ENCODE measurements around the gene ZMAT5. TPM values are rescaled to one million over a fixed set of nuclear protein-coding genes. Genes with fewer than 3 reads are reported as not detected.

ZMAT5 gene
- polyA plus RNA-seq, 3 donors: 27.1 to 79.4 (median 59.3) TPM

DNA sequence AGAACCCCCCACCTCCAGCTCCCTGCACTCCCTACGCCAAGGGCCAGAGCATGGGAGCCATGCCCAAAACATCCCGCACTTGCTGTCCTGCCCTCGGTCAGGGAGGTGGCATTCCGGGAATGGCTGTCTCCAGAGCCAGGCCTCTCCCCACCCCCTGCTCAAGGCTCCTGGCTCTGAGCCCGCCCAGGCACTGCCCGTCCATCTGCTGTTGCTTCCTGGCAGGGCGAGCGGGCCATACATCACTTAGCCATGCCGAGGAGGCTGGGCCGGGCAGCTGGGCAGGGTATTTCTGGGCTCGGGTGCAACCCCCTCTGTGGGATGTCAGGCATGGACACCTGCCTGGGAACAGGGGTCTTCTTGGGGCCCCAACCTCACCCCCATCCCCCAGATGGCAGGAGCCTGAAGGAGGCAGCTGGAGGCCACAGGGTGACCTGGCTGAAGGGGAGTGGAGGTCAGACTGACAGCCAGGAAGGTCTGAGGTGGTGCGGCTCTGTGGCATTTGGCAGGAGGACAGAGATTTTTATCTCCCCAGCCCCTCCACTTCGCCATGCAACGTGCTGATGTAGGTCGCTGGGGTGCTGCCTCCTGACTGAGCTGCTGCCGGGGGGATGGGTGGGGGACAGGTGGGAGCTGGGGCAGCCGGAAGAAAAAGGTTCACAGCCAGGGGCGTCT lies 55.7 kb downstream of the ZMAT5 start:
- Mint-ChIP-seq H3K9me3 (peaks cover 0 to 2% (median 0%) of the 10 kb centered on the region in 7 donors), H3K27ac (no peak overlapping the region), H3K27me3 (ENCODE audit: low read depth in 3 of 3) (peaks cover 18 to 39% (median 25%) of the 10 kb centered on the region in 3 donors), H3K36me3 (no peaks in the 10 kb centered on the region), H3K4me3 (no peak overlapping the region), H3K4me1 (no peaks in the 10 kb centered on the region)
- no peak overlapping the region for H3K9ac ChIP-seq (ENCODE audit: insufficient read depth, low read length, poor library complexity, severe bottlenecking)
- intact Hi-C loops (cut with micrococcal nuclease): no loop called here
- no peak for DNase-seq
- no peaks in the 10 kb centered on the region for H3K36me3 ChIP-seq (replicated peaks in 1 of 2; ENCODE audit: control insufficient read depth in 1 of 2, insufficient read depth in 2 of 2, low read length in 2 of 2)
- no peaks in the 10 kb centered on the region for H4K20me1 ChIP-seq (ENCODE audit: insufficient read depth, low read length)
- no peaks in the 10 kb centered on the region for H3K4me1 ChIP-seq (ENCODE audit: control insufficient read depth in 1 of 2, insufficient read depth in 2 of 2, low read length in 2 of 2)
- no peak overlapping the region for H2AFZ ChIP-seq (ENCODE audit: insufficient read depth, low read depth, low read length, poor library complexity, severe bottlenecking)
- no peaks in the 10 kb centered on the region for H3K27me3 ChIP-seq (ENCODE audit: control insufficient read depth in 2 of 2, insufficient read depth in 2 of 2, low read length in 2 of 2)
- no peak overlapping the region for H3K4me2 ChIP-seq (replicated peaks; ENCODE audit: extremely low read depth, low read length, poor library complexity, severe bottlenecking)
- H3K79me2 ChIP-seq (ENCODE audit: insufficient read depth, low read length): no peaks in the 10 kb centered on the region
- no peaks in the 10 kb centered on the region for H3K9me3 ChIP-seq (replicated peaks in 1 of 2; ENCODE audit: control insufficient read depth in 1 of 2, insufficient read depth in 1 of 2, low read length in 2 of 2)
- no peak overlapping the region for H3K4me3 ChIP-seq (replicated peaks in 1 of 3; ENCODE audit: low read depth in 2 of 3, low read length in 3 of 3)
- 91% methylated on average over 7 of the region's 18 CpGs for WGBS (ENCODE audit: insufficient coverage)
- TF ChIP-seq, protein P1, sequence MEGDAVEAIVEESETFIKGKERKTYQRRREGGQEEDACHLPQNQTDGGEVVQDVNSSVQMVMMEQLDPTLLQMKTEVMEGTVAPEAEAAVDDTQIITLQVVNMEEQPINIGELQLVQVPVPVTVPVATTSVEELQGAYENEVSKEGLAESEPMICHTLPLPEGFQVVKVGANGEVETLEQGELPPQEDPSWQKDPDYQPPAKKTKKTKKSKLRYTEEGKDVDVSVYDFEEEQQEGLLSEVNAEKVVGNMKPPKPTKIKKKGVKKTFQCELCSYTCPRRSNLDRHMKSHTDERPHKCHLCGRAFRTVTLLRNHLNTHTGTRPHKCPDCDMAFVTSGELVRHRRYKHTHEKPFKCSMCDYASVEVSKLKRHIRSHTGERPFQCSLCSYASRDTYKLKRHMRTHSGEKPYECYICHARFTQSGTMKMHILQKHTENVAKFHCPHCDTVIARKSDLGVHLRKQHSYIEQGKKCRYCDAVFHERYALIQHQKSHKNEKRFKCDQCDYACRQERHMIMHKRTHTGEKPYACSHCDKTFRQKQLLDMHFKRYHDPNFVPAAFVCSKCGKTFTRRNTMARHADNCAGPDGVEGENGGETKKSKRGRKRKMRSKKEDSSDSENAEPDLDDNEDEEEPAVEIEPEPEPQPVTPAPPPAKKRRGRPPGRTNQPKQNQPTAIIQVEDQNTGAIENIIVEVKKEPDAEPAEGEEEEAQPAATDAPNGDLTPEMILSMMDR (IDR thresholded peaks at IDR 0.05): no peak
- no peak overlapping the region for H3K27ac ChIP-seq (ENCODE audit: low read depth in 1 of 2, low read length in 2 of 2)

DNA sequence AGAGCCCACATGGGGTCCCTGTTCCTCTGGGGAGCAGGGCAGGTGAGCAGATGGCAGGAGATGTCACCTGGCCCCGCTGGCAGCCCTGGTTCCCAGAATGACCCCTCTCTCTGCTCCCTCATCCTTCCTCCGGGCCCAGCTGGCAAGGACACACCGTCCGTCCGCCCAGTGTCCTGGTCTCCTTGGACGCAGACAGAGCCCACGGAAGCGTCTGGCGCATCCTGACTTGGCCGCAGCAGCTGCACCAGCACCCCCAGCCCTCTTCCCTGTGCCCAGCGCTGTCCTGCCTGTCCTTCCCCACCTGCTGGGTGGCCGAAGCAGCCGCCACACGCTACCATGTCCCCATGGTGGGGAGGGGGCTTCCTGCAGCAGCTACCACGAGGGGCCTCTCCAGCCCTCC lies 56.6 kb downstream of the ZMAT5 start:
- H3K4me3 Mint-ChIP-seq: no peak overlapping the region
- no peak for DNase-seq
- Histone ChIP-seq H3K4me2 (replicated peaks; ENCODE audit: extremely low read depth, low read length, poor library complexity, severe bottlenecking) (no peak overlapping the region), H2AFZ (ENCODE audit: insufficient read depth, low read depth, low read length, poor library complexity, severe bottlenecking) (no peak overlapping the region), H3K36me3 (replicated peaks in 1 of 2; ENCODE audit: control insufficient read depth in 1 of 2, insufficient read depth in 2 of 2, low read length in 2 of 2) (no peaks in the 10 kb centered on the region), H3K4me3 (replicated peaks in 1 of 3; ENCODE audit: low read depth in 2 of 3, low read length in 3 of 3) (no peak overlapping the region), H4K20me1 (ENCODE audit: insufficient read depth, low read length) (no peaks in the 10 kb centered on the region), H3K27ac (ENCODE audit: low read depth in 1 of 2, low read length in 2 of 2) (no peak overlapping the region), H3K9me3 (replicated peaks in 1 of 2; ENCODE audit: control insufficient read depth in 1 of 2, insufficient read depth in 1 of 2, low read length in 2 of 2) (no peaks in the 10 kb centered on the region), H3K4me1 (ENCODE audit: control insufficient read depth in 1 of 2, insufficient read depth in 2 of 2, low read length in 2 of 2) (no peaks in the 10 kb centered on the region), H3K27me3 (ENCODE audit: control insufficient read depth in 2 of 2, insufficient read depth in 2 of 2, low read length in 2 of 2) (no peaks in the 10 kb centered on the region), H3K79me2 (ENCODE audit: insufficient read depth, low read length) (no peaks in the 10 kb centered on the region), H3K9ac (ENCODE audit: insufficient read depth, low read length, poor library complexity, severe bottlenecking) (no peak overlapping the region)
- WGBS (ENCODE audit: insufficient coverage): 94% methylated on average over 11 of the region's 15 CpGs
- intact Hi-C loops (cut with micrococcal nuclease): no loop called here
- H3K4me1 Mint-ChIP-seq: no peaks in the 10 kb centered on the region
- TF ChIP-seq, protein P1 (IDR thresholded peaks at IDR 0.05): no peak
- H3K9me3 Mint-ChIP-seq: peaks cover 0 to 2% (median 0%) of the 10 kb centered on the region in 7 donors
- H3K36me3 Mint-ChIP-seq: no peaks in the 10 kb centered on the region
- peak overlapping the region in 2 of 7 donors; percentile 50 to 54 for H3K27ac Mint-ChIP-seq
- peaks cover 18 to 34% (median 23%) of the 10 kb centered on the region in 3 donors for H3K27me3 Mint-ChIP-seq (ENCODE audit: low read depth in 3 of 3)

Data from CD14-positive monocyte (primary cell).